SJCRH30 (cell line): ENCODE measurements around the gene INPP5A. TPM values are rescaled to one million over a fixed set of nuclear protein-coding genes. Genes with fewer than 3 reads are reported as not detected.

ENCODE experiments used
- DNase-seq, 2 experiments: peaks; one replicate each; pipeline ENCODE4 v3.0.0-alpha.2; 2015 to 2020
- H3K27ac ChIP-seq: fragments of 250-450 bp; sonication (Bioruptor Pico); 2 replicates; pipeline ENCODE4 v1.5.1; 2020; ENCODE audit warnings: mild to moderate bottlenecking, moderate library complexity
- H3K27me3 ChIP-seq: fragments of 250-450 bp; sonication (Bioruptor Pico); 2 replicates; pipeline ENCODE4 v1.5.1; 2020; ENCODE audit warnings: mild to moderate bottlenecking, moderate library complexity
- H3K36me3 ChIP-seq: fragments of 250-450 bp; sonication (Bioruptor Pico); 2 replicates; pipeline ENCODE4 v1.5.1; 2020; ENCODE audit warnings: mild to moderate bottlenecking, moderate library complexity
- H3K4me1 ChIP-seq: fragments of 250-450 bp; sonication (Bioruptor Pico); 2 replicates; pipeline ENCODE4 v1.5.1; 2020; ENCODE audit warnings: mild to moderate bottlenecking, moderate library complexity
- H3K4me3 ChIP-seq: fragments of 250-450 bp; sonication (Bioruptor Pico); 2 replicates; pipeline ENCODE4 v1.5.1; 2020; ENCODE audit warnings: mild to moderate bottlenecking, moderate library complexity
- H3K9me3 ChIP-seq: fragments of 250-450 bp; sonication (Bioruptor Pico); replicated peaks from 2 replicates; pipeline ENCODE4 v1.5.1; 2020; ENCODE audit warnings: mild to moderate bottlenecking, moderate library complexity
- total RNA-seq: library from RNA; depleted of rRNA; stranded (reverse); fragments of >200 nt; shearing (Covaris generic); gene quantifications from 2 replicates; pipeline ENCODE4 v1.2.3, GENCODE V29; 2014

The INPP5A gene
- total RNA-seq, 1 experiment from 2014 or later: 22.4 TPM

GRCh38 chr10:132626019-132626760 lies 88.6 kb downstream of the INPP5A start:
- H3K27me3 ChIP-seq: no peaks in the 10 kb centered on the region
- DNase-seq: no peak
- H3K36me3 ChIP-seq: no peaks in the 10 kb centered on the region
- peaks cover 20% of the 10 kb centered on the region for H3K4me1 ChIP-seq
- H3K27ac ChIP-seq: no peak overlapping the region
- no peak overlapping the region for H3K4me3 ChIP-seq
- no peaks in the 10 kb centered on the region for H3K9me3 ChIP-seq

DNA sequence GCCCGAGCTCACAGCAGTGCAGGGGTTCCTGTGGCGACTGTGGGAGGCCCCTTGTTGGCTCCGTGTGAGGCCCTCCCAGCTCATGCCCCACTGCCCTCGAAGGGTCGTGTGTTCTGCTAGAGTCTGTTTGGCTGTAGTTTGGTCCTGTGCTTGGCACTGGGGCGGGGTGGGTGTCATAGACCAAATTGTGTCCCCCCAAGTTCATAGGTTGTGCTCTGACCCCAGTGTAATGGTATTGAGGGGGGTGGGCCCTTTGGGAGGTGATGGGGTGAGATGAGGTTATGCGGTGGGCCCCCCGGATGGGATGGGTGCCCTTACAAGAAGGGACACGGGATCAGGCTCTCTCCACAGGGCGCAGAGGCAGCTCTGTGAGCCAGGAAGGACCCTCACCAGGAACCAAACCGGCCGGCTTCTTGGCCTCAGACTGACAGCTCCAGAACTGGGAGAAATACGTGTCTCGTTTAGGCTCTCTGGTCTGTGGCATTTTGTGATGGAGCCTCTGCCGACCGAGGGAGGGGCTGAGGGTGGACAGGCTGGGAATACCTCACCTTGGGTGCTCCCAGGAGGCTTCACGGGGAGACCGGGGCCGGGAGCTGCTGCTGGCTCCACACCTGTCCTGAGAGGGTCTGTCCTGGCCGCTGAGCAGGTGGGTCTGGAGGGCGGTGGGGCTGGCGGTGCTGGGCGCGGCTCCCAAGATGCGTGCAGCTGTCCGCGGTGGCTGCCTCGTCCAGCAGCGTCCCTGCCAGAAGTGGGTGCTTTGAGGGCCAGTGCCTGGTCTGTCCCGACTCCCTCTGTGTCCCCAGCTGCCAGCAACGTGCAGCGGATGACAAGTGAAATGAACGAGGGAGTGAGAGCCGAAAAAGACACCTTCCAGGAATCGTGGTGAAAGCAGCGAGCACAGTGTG lies 89.4 kb downstream of the INPP5A start:
- Histone ChIP-seq H3K9me3 (no peaks in the 10 kb centered on the region), H3K4me1 (peaks cover 20% of the 10 kb centered on the region), H3K27ac (no peak overlapping the region), H3K4me3 (peak overlapping the region; percentile 17), H3K27me3 (no peaks in the 10 kb centered on the region), H3K36me3 (no peaks in the 10 kb centered on the region)
- DNase-seq: peak; percentile 25 to 44

DNA sequence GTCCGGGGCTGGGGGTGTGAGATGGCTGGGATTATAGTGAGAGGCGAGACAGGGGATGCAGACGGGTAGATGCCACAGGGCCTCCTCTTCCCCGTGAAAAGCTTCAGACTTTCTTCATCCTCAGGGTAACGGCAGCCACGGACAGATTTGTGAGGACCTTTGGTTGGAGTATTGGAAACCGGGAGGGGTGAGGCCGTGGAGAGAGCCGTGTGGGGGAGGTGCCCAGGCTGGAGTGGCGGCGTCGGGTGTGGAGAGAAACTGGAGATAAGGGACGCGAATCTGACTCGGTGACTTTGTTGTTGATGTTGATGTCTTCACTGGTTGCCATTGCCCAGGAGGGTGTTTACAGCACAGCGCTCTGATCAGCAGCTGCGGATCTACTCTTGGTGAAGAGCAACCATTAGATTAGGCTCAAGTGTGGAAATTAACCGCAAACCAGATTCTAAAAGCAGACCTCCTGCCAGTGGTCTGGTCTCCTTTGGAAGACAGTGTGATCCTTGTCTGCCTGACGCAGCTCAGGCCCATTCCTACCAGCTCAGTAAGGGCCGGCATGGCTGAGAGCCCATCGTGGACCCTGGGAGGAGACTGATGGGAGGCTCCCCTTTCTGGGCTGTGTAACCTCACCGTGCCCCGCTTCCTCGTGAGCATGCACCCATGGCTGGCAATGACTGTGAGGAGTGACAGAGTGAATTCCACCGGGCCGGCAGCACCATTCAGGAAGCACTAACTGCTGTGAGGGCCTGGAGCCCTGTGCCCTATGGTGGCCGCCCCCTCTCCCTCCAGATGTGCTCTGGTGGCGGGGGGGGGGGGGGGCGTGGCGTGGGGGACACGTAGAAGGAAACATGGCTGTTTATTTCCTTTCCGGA lies 90.3 kb downstream of the INPP5A start:
- Histone ChIP-seq H3K27ac (peak overlapping the region; percentile 42), H3K9me3 (no peaks in the 10 kb centered on the region), H3K36me3 (no peaks in the 10 kb centered on the region), H3K4me3 (peak overlapping the region; percentile 17), H3K27me3 (no peaks in the 10 kb centered on the region), H3K4me1 (peaks cover 20% of the 10 kb centered on the region)
- peak; percentile 66 to 78 for DNase-seq

GRCh38 chr10:132628966-132629900 lies 91.6 kb downstream of the INPP5A start:
- Histone ChIP-seq H3K4me1 (peaks cover 20% of the 10 kb centered on the region), H3K27ac (peak overlapping the region; percentile 47), H3K4me3 (peak overlapping the region; percentile 11; the same call in 1 of the 2 replicates), H3K9me3 (no peaks in the 10 kb centered on the region), H3K27me3 (no peaks in the 10 kb centered on the region), H3K36me3 (no peaks in the 10 kb centered on the region)
- peak; percentile 70 to 81 for DNase-seq

DNA sequence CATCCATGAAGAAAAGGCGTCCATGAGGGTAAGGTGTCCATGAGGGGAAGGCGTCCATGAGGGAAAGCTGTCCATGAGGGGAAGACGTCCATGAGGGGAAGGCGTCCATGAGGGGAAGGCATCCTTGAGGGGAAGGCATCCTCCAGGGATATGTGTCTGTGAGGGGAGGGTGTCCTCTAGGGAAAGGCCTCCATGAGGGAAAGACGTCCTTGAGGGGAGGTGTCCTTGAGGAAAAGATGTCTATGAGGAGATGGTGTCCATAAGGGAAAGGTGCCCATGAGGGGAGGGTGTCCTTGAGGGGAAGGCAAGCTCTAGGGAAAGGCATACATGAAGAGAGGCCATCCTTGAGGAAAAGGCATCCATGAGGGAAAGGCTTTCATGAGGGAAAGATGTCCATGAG lies 92.6 kb downstream of the INPP5A start:
- H3K27ac ChIP-seq: no peak overlapping the region
- H3K27me3 ChIP-seq: no peaks in the 10 kb centered on the region
- H3K9me3 ChIP-seq: no peaks in the 10 kb centered on the region
- H3K36me3 ChIP-seq: no peaks in the 10 kb centered on the region
- H3K4me3 ChIP-seq: no peak overlapping the region
- no peak for DNase-seq
- H3K4me1 ChIP-seq: peaks cover 20% of the 10 kb centered on the region

DNA sequence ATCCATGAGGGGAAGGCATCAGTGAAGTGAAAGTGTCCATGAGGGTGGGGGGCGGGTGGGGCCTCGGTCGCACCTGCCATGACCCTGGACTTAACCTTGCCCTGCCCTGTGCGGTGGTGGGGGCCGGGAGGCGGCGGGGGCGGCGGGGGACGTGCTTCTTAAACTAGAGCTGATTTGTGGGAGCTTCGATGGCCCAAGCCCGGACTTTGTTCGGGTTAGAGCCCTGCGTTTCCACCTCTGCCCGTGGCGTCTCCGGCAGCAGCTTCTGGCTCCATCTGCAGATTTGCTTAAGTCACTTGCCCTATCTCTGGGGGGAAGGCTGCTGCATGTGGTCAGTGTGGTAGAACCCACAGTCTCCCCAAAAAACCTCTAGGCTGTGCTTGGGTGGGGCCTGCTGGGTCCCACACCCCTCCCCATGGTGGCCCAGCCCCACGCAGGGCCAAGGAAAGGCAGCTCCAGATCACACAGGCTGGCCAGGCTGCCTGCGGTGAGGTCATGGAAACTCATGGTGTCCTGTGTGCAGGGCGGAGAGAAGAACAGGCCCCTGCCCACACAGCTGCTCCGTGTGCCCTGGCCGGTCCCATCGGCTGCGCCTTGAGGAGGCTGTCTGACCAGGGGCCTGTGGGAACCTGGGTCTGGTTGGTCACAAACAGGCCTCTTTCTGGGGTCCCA lies 93.2 kb downstream of the INPP5A start:
- H3K9me3 ChIP-seq: no peaks in the 10 kb centered on the region
- no peak overlapping the region for H3K4me3 ChIP-seq
- H3K27me3 ChIP-seq: no peaks in the 10 kb centered on the region
- no peak overlapping the region for H3K27ac ChIP-seq
- no peak for DNase-seq
- peaks cover 20% of the 10 kb centered on the region for H3K4me1 ChIP-seq
- no peaks in the 10 kb centered on the region for H3K36me3 ChIP-seq

DNA sequence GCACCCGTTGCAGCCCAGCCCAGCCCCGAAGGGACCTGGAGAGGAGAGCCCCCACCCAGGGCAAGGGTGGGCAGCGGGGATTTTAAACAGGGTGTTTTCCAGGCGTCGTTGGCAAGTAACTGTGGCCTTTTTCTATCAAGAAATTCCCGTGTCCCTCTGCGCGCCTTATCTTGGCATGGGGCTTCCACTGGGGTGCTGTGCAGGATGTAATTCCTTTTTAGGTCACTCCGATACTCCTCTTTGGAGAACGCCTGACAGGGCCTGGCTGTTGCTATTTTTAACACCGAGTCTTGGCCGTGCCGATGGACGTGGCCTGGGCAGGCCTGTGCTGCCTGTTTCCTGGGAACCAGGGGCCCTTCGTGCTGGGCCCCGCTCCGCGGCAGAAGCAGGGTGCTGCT lies 93.8 kb downstream of the INPP5A start:
- no peaks in the 10 kb centered on the region for H3K36me3 ChIP-seq
- no peak overlapping the region for H3K4me3 ChIP-seq
- H3K4me1 ChIP-seq: peaks cover 20% of the 10 kb centered on the region
- no peak overlapping the region for H3K27ac ChIP-seq
- H3K27me3 ChIP-seq: no peaks in the 10 kb centered on the region
- no peaks in the 10 kb centered on the region for H3K9me3 ChIP-seq
- no peak for DNase-seq

DNA sequence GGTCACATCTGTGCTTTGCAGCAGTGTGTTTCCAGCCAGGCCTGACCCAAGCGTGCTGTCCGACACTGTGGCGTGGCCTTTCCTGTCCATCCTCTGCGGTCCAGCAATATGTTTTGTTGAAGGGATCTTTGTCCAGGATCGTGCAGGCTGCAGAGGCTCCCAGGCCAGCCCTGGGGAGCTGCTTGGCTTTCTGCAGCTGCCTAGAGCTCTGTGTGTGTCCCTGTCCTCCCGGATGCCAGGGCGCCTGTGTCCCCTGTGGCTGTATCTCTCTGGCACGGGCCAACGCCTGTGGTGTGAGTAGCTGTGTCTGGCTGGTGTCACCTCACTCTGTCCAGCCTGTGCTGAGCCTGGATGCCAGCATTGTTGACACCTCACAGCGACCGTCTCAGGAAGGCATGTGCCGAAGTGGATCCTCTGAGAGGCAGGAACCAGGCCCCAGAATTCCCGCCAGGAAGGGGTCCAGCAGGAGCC lies 94.5 kb downstream of the INPP5A start:
- Histone ChIP-seq H3K4me3 (no peak overlapping the region), H3K4me1 (peaks cover 17% of the 10 kb centered on the region), H3K27ac (no peak overlapping the region), H3K9me3 (no peaks in the 10 kb centered on the region), H3K36me3 (no peaks in the 10 kb centered on the region), H3K27me3 (no peaks in the 10 kb centered on the region)
- no peak for DNase-seq

DNA sequence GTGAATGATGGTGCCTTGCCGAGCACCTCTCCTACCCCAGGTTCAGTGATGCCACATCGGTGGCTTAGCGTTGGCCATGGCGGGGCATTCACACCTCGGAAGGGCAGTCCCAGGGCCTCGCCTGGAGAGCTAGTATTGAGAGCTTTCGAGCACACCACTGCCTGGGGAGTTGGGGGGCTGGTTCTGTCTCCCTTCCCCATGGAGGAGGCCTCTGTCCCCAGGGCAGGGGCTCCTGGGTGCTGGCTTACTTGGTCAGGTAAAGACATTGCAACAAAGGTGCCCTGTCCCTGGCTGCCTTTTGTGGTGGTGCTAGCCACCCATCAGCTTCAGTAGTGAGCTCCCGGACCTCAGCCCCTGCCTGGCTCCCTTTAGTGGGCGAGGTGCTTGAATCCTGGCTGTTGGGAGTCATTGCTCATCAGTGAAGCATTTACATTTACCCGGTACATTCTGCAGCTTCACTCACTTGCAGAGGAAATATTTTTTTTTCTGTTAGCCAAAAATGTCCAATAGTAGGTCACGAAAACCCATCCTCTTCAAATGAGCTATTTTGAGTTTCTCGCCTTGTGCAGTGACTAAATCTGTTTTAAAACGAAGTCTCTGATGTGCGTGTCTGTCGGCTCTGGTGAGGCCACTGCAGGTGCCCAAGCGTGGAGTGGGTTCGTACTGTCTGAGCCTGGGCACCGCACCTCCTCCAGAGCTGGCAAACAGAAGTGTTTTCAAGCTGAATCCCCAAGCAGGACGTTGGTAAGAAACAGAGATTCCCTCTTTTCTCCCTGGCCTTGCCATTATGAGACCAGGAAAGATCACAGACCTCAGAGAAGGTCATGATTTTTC lies 95.5 kb downstream of the INPP5A start:
- Histone ChIP-seq H3K4me1 (peaks cover 16% of the 10 kb centered on the region), H3K27ac (no peak overlapping the region), H3K36me3 (no peaks in the 10 kb centered on the region), H3K9me3 (no peaks in the 10 kb centered on the region), H3K27me3 (no peaks in the 10 kb centered on the region), H3K4me3 (no peak overlapping the region)
- DNase-seq: no peak

DNA sequence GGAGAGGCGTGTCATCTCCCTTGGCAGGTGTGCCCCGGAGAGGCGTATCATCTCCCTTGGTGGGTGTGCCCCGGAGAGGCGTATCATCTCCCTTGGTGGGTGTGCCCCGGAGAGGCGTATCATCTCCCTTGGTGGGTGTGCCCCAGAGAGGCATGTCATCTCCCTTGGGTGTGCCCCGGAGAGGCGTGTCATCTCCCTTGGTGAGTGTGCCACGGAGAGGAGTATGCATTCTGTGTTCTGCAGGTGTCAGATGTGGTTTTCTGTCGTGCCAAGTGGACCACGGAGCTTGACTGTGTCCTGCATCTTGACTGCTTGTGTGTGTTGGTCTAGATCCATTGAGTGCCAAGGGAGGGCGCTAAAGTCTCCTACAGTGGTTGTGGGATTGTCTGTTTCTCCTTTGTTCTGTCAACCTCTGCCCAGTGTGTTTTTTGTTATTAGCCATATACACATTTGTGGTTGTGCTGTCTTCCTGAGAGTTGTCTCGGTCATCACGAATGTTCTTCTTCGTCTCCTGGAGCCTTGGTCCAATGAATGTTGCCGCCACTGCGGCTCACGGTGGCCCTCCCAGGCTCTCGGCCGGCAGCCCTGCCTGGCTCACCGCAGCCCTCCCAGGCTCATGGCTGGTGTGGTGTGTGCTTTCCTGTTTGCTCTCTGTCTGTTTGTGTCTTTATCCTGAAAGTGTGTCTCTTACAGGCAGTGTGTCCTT lies 96.8 kb downstream of the INPP5A start:
- H3K9me3 ChIP-seq: no peaks in the 10 kb centered on the region
- no peak overlapping the region for H3K27ac ChIP-seq
- H3K36me3 ChIP-seq: no peaks in the 10 kb centered on the region
- peaks cover 6% of the 10 kb centered on the region for H3K4me1 ChIP-seq
- H3K27me3 ChIP-seq: no peaks in the 10 kb centered on the region
- H3K4me3 ChIP-seq: no peak overlapping the region
- DNase-seq: no peak

DNA sequence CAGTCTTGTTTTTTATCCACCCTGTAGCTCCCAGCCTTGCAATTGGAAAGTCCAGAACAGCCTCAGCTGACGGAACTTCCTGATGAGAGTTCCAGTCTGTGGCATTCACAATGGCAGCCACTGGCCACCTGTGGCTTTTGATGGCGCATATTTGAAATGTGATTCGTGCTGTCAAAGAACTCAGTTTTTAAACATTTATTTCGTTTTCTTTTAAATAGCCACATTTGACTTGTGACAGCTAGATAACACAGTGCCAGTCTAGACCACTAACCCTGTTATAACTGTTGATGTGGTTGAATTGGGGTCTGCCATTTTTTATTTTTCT lies 97.3 kb downstream of the INPP5A start:
- peaks cover under 1% of the 10 kb centered on the region; the same call in 1 of the 2 replicates for H3K4me1 ChIP-seq

GRCh38 chr10:132636358-132636757 lies 98.8 kb downstream of the INPP5A start:
- no peak for DNase-seq
- Histone ChIP-seq H3K36me3 (no peaks in the 10 kb centered on the region), H3K9me3 (no peaks in the 10 kb centered on the region), H3K27me3 (no peaks in the 10 kb centered on the region), H3K4me1 (no peaks in the 10 kb centered on the region), H3K27ac (no peak overlapping the region), H3K4me3 (no peak overlapping the region)

More for the DNA sequence above, 97.3 kb downstream of the INPP5A start:
- Histone ChIP-seq H3K27ac (no peak overlapping the region), H3K9me3 (no peaks in the 10 kb centered on the region), H3K36me3 (no peaks in the 10 kb centered on the region), H3K27me3 (no peaks in the 10 kb centered on the region), H3K4me3 (no peak overlapping the region)
- DNase-seq: no peak
